Neural cell (in vitro differentiated cells): ENCODE results near the gene PRR5. TPM values are rescaled to one million over a fixed set of nuclear protein-coding genes. Genes with fewer than 3 reads are reported as not detected.

Experiments used
- H2AFZ ChIP-seq: fragments of 200-600, 300-800 bp; sonication (generic), shearing (Covaris generic); 2 replicates; pipeline ENCODE4 v1.6.0; 2014; ENCODE audit warnings: low read depth, mild to moderate bottlenecking, antibody characterized with exemption, low read length, moderate library complexity
- H3F3A ChIP-seq: fragments of 200-600 bp; shearing (Covaris generic); 2 replicates; pipeline ENCODE4 v1.6.1; 2016; ENCODE audit warnings: mild to moderate bottlenecking, moderate library complexity, mixed read lengths, antibody characterized with exemption, low read length; ENCODE audit not compliant: insufficient read depth, poor library complexity, severe bottlenecking
- H3K27ac ChIP-seq: fragments of 200-600, 300-800 bp; sonication (generic), shearing (Covaris generic); 2 replicates; pipeline ENCODE4 v1.5.1; 2014; ENCODE audit warnings: mild to moderate bottlenecking, low read length, moderate library complexity
- H3K27me3 ChIP-seq: fragments of 300-800, 200-600 bp; sonication (generic), shearing (Covaris generic); 2 replicates; pipeline ENCODE4 v1.6.0; 2014; ENCODE audit warnings: mild to moderate bottlenecking, low read depth, low read length, moderate library complexity; ENCODE audit not compliant: insufficient read depth
- H3K36me3 ChIP-seq: fragments of 300-800, 200-600 bp; sonication (generic), shearing (Covaris generic); 2 replicates; pipeline ENCODE4 v1.5.1; 2014; ENCODE audit warnings: mild to moderate bottlenecking, antibody characterized with exemption, low read length, moderate library complexity; ENCODE audit not compliant: insufficient read depth
- H3K4me2 ChIP-seq: fragments of 300-800, 200-600 bp; sonication (generic), shearing (Covaris generic); 2 replicates; pipeline ENCODE4 v1.6.0; 2014; ENCODE audit warnings: mild to moderate bottlenecking, low read length
- H3K4me3 ChIP-seq: fragments of 300-800, 200-600 bp; sonication (generic), shearing (Covaris generic); 2 replicates; pipeline ENCODE4 v1.5.1; 2014; ENCODE audit warnings: mild to moderate bottlenecking, low read length, moderate library complexity
- H3K79me2 ChIP-seq: fragments of 200-600 bp; shearing (Covaris generic); replicated peaks from 2 replicates; pipeline ENCODE4 v1.6.0; 2014; ENCODE audit warnings: mild to moderate bottlenecking, low read length, moderate library complexity; ENCODE audit not compliant: insufficient read depth
- H3K9ac ChIP-seq: fragments of 300-800, 200-600 bp; sonication (generic), shearing (Covaris generic); 2 replicates; pipeline ENCODE4 v1.6.1; 2016; ENCODE audit warnings: mild to moderate bottlenecking, low read length, mixed read lengths
- H3K9me2 ChIP-seq: fragments of 200-600 bp; shearing (Covaris generic); 2 replicates; pipeline ENCODE4 v1.6.1; 2016; ENCODE audit warnings: mild to moderate bottlenecking, low read length, mixed read lengths; ENCODE audit not compliant: insufficient read depth
- H3K9me3 ChIP-seq: fragments of 200-600, 300-800 bp; sonication (generic), shearing (Covaris generic); 2 replicates; pipeline ENCODE4 v1.6.1; 2016; ENCODE audit warnings: mild to moderate bottlenecking, mixed run types, low read length, moderate library complexity, mixed read lengths
- H4K20me1 ChIP-seq: fragments of 200-600 bp; shearing (Covaris generic); 2 replicates; pipeline ENCODE4 v1.6.1; 2016; ENCODE audit warnings: mild to moderate bottlenecking, mixed run types; ENCODE audit not compliant: insufficient read depth
- CTCF ChIP-seq: fragments of 450-650 bp; IDR thresholded peaks from 2 replicates; pipeline ENCODE4 v1.5.1; 2014; ENCODE audit warnings: antibody characterized with exemption, mild to moderate bottlenecking, moderate library complexity; ENCODE audit not compliant: poor library complexity, severe bottlenecking
- EP300 ChIP-seq: fragments of 450-650 bp; conservative IDR thresholded peaks from 2 replicates; pipeline ENCODE4 v1.6.1; 2014; ENCODE audit warnings: antibody characterized with exemption, mild to moderate bottlenecking, moderate library complexity; ENCODE audit not compliant: poor library complexity, severe bottlenecking
- EZH2 ChIP-seq: fragments of 200-600, 300-800 bp; shearing (Covaris generic), sonication (generic); IDR thresholded peaks from 2 replicates; pipeline ENCODE4 v1.6.1; 2014; ENCODE audit warnings: antibody characterized with exemption, low read length, borderline replicate concordance, mild to moderate bottlenecking; ENCODE audit not compliant: insufficient read depth, poor library complexity, severe bottlenecking
- MXI1 ChIP-seq: fragments of 450-650 bp; conservative IDR thresholded peaks from 2 replicates; pipeline ENCODE4 v1.6.1; 2014; ENCODE audit warnings: antibody characterized with exemption, mild to moderate bottlenecking; ENCODE audit not compliant: poor library complexity, severe bottlenecking
- POLR2AphosphoS5 ChIP-seq: IDR thresholded peaks from 2 replicates; pipeline ENCODE4 v1.6.1; 2012
- RAD21 ChIP-seq: fragments of 450-650 bp; conservative IDR thresholded peaks from 2 replicates; pipeline ENCODE4 v1.6.1; 2014; ENCODE audit warnings: antibody characterized with exemption, mild to moderate bottlenecking, moderate library complexity
- SMC3 ChIP-seq: fragments of 450-650 bp; conservative IDR thresholded peaks from 2 replicates; pipeline ENCODE4 v1.6.1; 2014; ENCODE audit warnings: antibody characterized with exemption, mild to moderate bottlenecking, moderate library complexity; ENCODE audit not compliant: poor library complexity
- TAF1 ChIP-seq: IDR thresholded peaks from 2 replicates; pipeline ENCODE4 v1.6.1; 2012; ENCODE audit warnings: low read depth
- polyA plus RNA-seq: library from polyadenylated mRNA; depleted of rRNA; stranded (reverse); fragments of >200 nt; gene quantifications from 2 replicates; pipeline ENCODE4 v1.2.3, GENCODE V29; 2014
- TF ChIP-seq, protein P1 (sequence below): IDR thresholded peaks from 2 replicates; pipeline ENCODE4 v1.6.1; 2012; ENCODE audit warnings: borderline replicate concordance

Gene PRR5
- polyA plus RNA-seq, 1 donor from 2014 or later: 16.2 TPM

DNA sequence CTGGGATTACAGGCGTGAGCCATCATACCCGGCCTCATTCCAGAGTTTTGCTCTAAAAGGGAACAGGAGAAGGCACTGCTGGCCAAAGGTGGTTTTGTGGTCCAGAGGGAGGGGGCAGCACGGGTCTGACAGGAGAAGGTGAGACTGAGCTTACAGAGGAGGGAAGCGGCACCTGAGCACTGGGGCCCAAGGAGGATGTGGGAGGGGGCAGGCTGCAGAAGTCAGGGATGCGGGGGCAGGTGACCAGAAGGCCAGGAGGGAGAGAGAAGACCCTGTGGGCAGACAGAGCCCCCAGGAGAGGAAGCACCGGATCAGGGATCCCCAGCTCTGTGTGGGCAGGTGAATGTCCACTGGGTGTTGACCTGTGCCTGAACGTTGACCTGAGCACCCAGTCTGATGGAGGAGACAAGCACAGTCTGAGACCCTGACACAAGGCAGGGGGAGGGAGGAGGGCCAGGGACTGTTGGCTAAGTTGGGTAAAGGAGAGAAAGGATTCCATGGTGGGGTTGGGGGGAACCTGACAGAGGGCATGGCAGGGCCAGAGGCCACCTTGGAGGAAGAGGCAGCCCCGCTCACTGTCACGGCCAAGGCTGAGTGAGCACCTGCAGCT, 12.0 kb upstream of the PRR5 start:
- Histone ChIP-seq H3K4me3 (no peak overlapping the region), H3K9me3 (no peaks in the 10 kb centered on the region), H3K27ac (no peak overlapping the region), H3K79me2 (no peaks in the 10 kb centered on the region), H3K9ac (no peak overlapping the region), H3F3A (no peaks in the 10 kb centered on the region), H2AFZ (no peak overlapping the region), H3K36me3 (no peaks in the 10 kb centered on the region), H4K20me1 (no peaks in the 10 kb centered on the region), H3K27me3 (no peaks in the 10 kb centered on the region), H3K4me2 (no peak overlapping the region), H3K9me2 (no peaks in the 10 kb centered on the region)
- no peak for TF ChIP-seq TAF1
- no peak for TF ChIP-seq EP300
- no peak for TF ChIP-seq RAD21

- no peak overlapping the region for H3K4me3 ChIP-seq
- no peaks in the 10 kb centered on the region for H3K27me3 ChIP-seq
- no peaks in the 10 kb centered on the region for H3K9me3 ChIP-seq
- H3K79me2 ChIP-seq: no peaks in the 10 kb centered on the region
- H2AFZ ChIP-seq: no peak overlapping the region
- no peak overlapping the region for H3K4me2 ChIP-seq
- H3K9ac ChIP-seq: no peak overlapping the region
- H4K20me1 ChIP-seq: no peaks in the 10 kb centered on the region
- TF ChIP-seq, protein P1, sequence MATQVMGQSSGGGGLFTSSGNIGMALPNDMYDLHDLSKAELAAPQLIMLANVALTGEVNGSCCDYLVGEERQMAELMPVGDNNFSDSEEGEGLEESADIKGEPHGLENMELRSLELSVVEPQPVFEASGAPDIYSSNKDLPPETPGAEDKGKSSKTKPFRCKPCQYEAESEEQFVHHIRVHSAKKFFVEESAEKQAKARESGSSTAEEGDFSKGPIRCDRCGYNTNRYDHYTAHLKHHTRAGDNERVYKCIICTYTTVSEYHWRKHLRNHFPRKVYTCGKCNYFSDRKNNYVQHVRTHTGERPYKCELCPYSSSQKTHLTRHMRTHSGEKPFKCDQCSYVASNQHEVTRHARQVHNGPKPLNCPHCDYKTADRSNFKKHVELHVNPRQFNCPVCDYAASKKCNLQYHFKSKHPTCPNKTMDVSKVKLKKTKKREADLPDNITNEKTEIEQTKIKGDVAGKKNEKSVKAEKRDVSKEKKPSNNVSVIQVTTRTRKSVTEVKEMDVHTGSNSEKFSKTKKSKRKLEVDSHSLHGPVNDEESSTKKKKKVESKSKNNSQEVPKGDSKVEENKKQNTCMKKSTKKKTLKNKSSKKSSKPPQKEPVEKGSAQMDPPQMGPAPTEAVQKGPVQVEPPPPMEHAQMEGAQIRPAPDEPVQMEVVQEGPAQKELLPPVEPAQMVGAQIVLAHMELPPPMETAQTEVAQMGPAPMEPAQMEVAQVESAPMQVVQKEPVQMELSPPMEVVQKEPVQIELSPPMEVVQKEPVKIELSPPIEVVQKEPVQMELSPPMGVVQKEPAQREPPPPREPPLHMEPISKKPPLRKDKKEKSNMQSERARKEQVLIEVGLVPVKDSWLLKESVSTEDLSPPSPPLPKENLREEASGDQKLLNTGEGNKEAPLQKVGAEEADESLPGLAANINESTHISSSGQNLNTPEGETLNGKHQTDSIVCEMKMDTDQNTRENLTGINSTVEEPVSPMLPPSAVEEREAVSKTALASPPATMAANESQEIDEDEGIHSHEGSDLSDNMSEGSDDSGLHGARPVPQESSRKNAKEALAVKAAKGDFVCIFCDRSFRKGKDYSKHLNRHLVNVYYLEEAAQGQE: no peak
- no peak for TF ChIP-seq MXI1
- no peak for TF ChIP-seq POLR2AphosphoS5
- TF ChIP-seq RAD21: no peak
- TF ChIP-seq TAF1: no peak
- TF ChIP-seq EZH2: no peak
- no peak for TF ChIP-seq EP300
- no peak for TF ChIP-seq SMC3
- no peak for TF ChIP-seq CTCF
- H3K36me3 ChIP-seq: no peaks in the 10 kb centered on the region
- no peak overlapping the region for H3K27ac ChIP-seq
- no peaks in the 10 kb centered on the region for H3K9me2 ChIP-seq
- no peaks in the 10 kb centered on the region for H3F3A ChIP-seq
Observed at GRCh38 chr22:44691796-44692661, 10.0 kb upstream of the PRR5 start.
